Measurements from ENCODE around the gene INVS.
"Not testable (repeated sequence)": the region's sequence is repeated elsewhere in the genome, so short reads cannot be mapped to it uniquely, and the experiment has no call there.

The INVS gene

GRCh38 chr9:100083448-100084127 lies 15.5 kb upstream of the INVS start:
- DNase-seq: no peak

- DNase-seq: no peak
These were observed 15.0 kb upstream of the INVS start for GRCh38 chr9:100084128-100084453.

GRCh38 chr9:100084734-100085133 lies 14.3 kb upstream of the INVS start:
- DNase-seq: no peak

- DNase-seq: no peak
These were observed 12.9 kb upstream of the INVS start for GRCh38 chr9:100086097-100086635.

GRCh38 chr9:100087218-100087617 lies 11.8 kb upstream of the INVS start:
- no peak for DNase-seq

GRCh38 chr9:100088202-100088601 lies 10.8 kb upstream of the INVS start:
- DNase-seq: no peak

- no peak for DNase-seq
These were observed 8.2 kb upstream of the INVS start for GRCh38 chr9:100090880-100091279.

- DNase-seq: no peak
These were observed 7.4 kb upstream of the INVS start for GRCh38 chr9:100091650-100092049.

- no peak for DNase-seq
These were observed 7.0 kb upstream of the INVS start for GRCh38 chr9:100092066-100092465.

- not testable (repeated sequence) for DNase-seq
These were observed 4.6 kb upstream of the INVS start for GRCh38 chr9:100094411-100094810.

- DNase-seq: no peak
These were observed 2.6 kb upstream of the INVS start for GRCh38 chr9:100096378-100096916.

- peak; percentile 47 for DNase-seq
These were observed 777 bp upstream of the INVS start for GRCh38 chr9:100098046-100098886.

GRCh38 chr9:100099722-100100042 lies 639 bp downstream of the INVS start:
- peak; percentile 33 for DNase-seq

GRCh38 chr9:100100146-100100667 lies 1.2 kb downstream of the INVS start:
- no peak for DNase-seq

GRCh38 chr9:100101608-100102007 lies 2.6 kb downstream of the INVS start:
- no peak for DNase-seq

GRCh38 chr9:100104314-100104713 lies 5.3 kb downstream of the INVS start:
- DNase-seq: no peak

GRCh38 chr9:100105861-100106260 lies 6.8 kb downstream of the INVS start:
- no peak for DNase-seq

- DNase-seq: no peak
These were observed 7.6 kb downstream of the INVS start for GRCh38 chr9:100106616-100107015.

- DNase-seq: no peak
These were observed 9.5 kb downstream of the INVS start for GRCh38 chr9:100108559-100108958.

GRCh38 chr9:100111235-100111634 lies 12.2 kb downstream of the INVS start:
- DNase-seq: no peak

GRCh38 chr9:100112677-100113336 lies 13.8 kb downstream of the INVS start:
- DNase-seq: no peak

GRCh38 chr9:100117316-100117715 lies 18.3 kb downstream of the INVS start:
- DNase-seq: no peak

- no peak for DNase-seq
These were observed 21.2 kb downstream of the INVS start for GRCh38 chr9:100120286-100120685.

All from stimulated activated CD8-positive, alpha-beta memory T cell treated with anti-CD3 and anti-CD28 coated beads, Interleukin-4, amount 100 ng/mL, for 48 hours (primary cell).